Uterus (tissue), 4 donors: Measurements from ENCODE around the gene LOXL1. TPM values are rescaled to one million over a fixed set of nuclear protein-coding genes. Genes with fewer than 3 reads are reported as not detected.
A peak's percentile ranks its signal among the peaks of the same experiment; 100 is the strongest.

Experiments used
- DNase-seq, 2 donors: peaks; one replicate each; pipeline ENCODE4 v3.0.0-alpha.2; 2019 to 2020
- H3K27ac ChIP-seq, 2 donors: fragments of 200-600 bp; sonication (generic); 1 replicate in 1 of 2; 2 replicates in 1 of 2; pipeline ENCODE4 v1.5.1; 2016 to 2018
- H3K27me3 ChIP-seq, 2 donors: fragments of 200-600 bp; sonication (generic); one replicate each; pipeline ENCODE4 v1.5.1; 2018 to 2019; ENCODE audit warnings: control low read depth in 1 of 2
- H3K36me3 ChIP-seq, 2 donors: fragments of 200-600 bp; sonication (generic); one replicate each; pipeline ENCODE4 v1.5.1; 2019; ENCODE audit warnings: control low read depth in 1 of 2
- H3K4me1 ChIP-seq, 2 donors: fragments of 200-600 bp; sonication (generic); one replicate each; pipeline ENCODE4 v1.5.1; 2018 to 2019; ENCODE audit warnings: control low read depth in 1 of 2
- H3K4me3 ChIP-seq, 2 donors: fragments of 200-600 bp; sonication (generic); 1 replicate in 1 of 2; 2 replicates in 1 of 2; pipeline ENCODE4 v1.5.1; 2018 to 2019; ENCODE audit warnings: mild to moderate bottlenecking in 1 of 2
- H3K9me3 ChIP-seq, 2 donors: fragments of 200-600 bp; sonication (generic); one replicate each; pipeline ENCODE4 v1.5.1; 2019; ENCODE audit warnings: control low read depth in 1 of 2
- CTCF ChIP-seq, 4 experiments: fragments of 200-600 bp in 2 of 4; fragments of 450-650 bp in 2 of 4; sonication (generic) in 2 of 4; IDR thresholded peaks; one replicate each; pipeline ENCODE4 v1.5.1; 2016 to 2019; ENCODE audit warnings: antibody characterized with exemption in 4 of 4, mild to moderate bottlenecking in 2 of 4, moderate library complexity in 1 of 4
- POLR2A ChIP-seq, 2 donors: fragments of 450-650 bp; IDR thresholded peaks; one replicate each; pipeline ENCODE4 v1.6.1; 2016; ENCODE audit warnings: antibody characterized with exemption in 2 of 2, mild to moderate bottlenecking in 1 of 2, moderate library complexity in 1 of 2
- intact Hi-C: fragments of 100-400 bp; cut with DNase I; formaldehyde crosslinking; loops from one replicate; pipeline ENCODE4 v1.15.1; 2023; ENCODE audit warnings: low total_unique reads
- total RNA-seq, 4 donors: library from RNA; depleted of rRNA in 3 of 4; stranded (reverse); fragments of >200 nt in 3 of 4; gene quantifications; one replicate each; pipeline versions ENCODE4 v1.1.0 to v1.2.4, GENCODE V29; 2014 to 2023
- donor health status: DM: yes; HTN: yes; CAD: no.

The LOXL1 gene
- total RNA-seq, 4 donors from 2014 or later: 19.4 to 68.4 (median 33.1) TPM

GRCh38 chr15:73987250-73987649 is 61.0 kb downstream of the LOXL1 start:
- TF ChIP-seq POLR2A (IDR thresholded peaks at IDR 0.05): no peak
- no peak for TF ChIP-seq CTCF (IDR thresholded peaks at IDR 0.05)
- intact Hi-C loops: no loop called here
- peak overlapping the region; percentile 8 to 77 for H3K27ac ChIP-seq
- H3K4me1 ChIP-seq: peaks cover 7 to 21% of the 10 kb centered on the region in 2 donors
- H3K4me3 ChIP-seq: no peak overlapping the region
- DNase-seq: no peak
- H3K27me3 ChIP-seq: no peaks in the 10 kb centered on the region
- no peaks in the 10 kb centered on the region for H3K9me3 ChIP-seq
- H3K36me3 ChIP-seq: no peaks in the 10 kb centered on the region

- no peaks in the 10 kb centered on the region for H3K9me3 ChIP-seq
- intact Hi-C loops: no loop called here
- no peak for DNase-seq
- H3K36me3 ChIP-seq: no peaks in the 10 kb centered on the region
- TF ChIP-seq CTCF (IDR thresholded peaks at IDR 0.05) (no peak), POLR2A (IDR thresholded peaks at IDR 0.05) (no peak)
- H3K27ac ChIP-seq: peak overlapping the region; percentile 22 to 77
- peaks cover 9 to 16% of the 10 kb centered on the region in 2 donors for H3K4me1 ChIP-seq
- H3K4me3 ChIP-seq: no peak overlapping the region
- H3K27me3 ChIP-seq: no peaks in the 10 kb centered on the region
Measured at GRCh38 chr15:73987681-73988444, 61.6 kb downstream of the LOXL1 start.

DNA sequence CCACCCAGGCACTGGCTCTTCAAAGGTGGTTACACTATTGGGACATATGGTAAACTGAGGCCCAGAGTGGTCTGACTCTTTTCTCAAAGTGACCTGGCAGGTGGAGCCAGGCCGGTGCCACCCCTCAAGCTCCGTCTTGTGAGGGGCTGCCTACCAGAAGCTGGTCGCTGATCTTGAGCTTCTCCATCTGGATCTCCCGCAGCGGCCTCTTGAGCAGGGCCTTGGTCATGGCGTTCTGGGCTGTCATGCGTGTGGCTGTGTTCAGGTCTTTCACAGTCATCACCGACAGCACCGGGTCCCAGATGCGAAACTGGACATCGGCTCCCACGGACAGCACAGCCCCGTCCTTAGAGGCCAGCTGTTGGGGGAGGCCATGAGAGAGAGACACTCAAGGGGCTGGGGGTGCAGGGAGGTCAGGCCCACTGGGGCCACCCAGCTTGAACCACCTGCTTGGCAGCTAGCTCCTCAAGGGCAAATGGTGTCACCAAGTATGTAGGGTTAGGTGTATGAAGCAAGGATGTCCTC is 62.2 kb downstream of the LOXL1 start:
- no peak overlapping the region for H3K4me3 ChIP-seq
- H3K27me3 ChIP-seq: no peaks in the 10 kb centered on the region
- TF ChIP-seq CTCF (IDR thresholded peaks at IDR 0.05) (no peak), POLR2A (IDR thresholded peaks at IDR 0.05) (no peak)
- no peaks in the 10 kb centered on the region for H3K36me3 ChIP-seq
- peak overlapping the region; percentile 22 to 77 for H3K27ac ChIP-seq
- DNase-seq: no peak
- peaks cover 4 to 9% of the 10 kb centered on the region in 2 donors for H3K4me1 ChIP-seq
- no peaks in the 10 kb centered on the region for H3K9me3 ChIP-seq
- intact Hi-C loops: no loop called here

DNA sequence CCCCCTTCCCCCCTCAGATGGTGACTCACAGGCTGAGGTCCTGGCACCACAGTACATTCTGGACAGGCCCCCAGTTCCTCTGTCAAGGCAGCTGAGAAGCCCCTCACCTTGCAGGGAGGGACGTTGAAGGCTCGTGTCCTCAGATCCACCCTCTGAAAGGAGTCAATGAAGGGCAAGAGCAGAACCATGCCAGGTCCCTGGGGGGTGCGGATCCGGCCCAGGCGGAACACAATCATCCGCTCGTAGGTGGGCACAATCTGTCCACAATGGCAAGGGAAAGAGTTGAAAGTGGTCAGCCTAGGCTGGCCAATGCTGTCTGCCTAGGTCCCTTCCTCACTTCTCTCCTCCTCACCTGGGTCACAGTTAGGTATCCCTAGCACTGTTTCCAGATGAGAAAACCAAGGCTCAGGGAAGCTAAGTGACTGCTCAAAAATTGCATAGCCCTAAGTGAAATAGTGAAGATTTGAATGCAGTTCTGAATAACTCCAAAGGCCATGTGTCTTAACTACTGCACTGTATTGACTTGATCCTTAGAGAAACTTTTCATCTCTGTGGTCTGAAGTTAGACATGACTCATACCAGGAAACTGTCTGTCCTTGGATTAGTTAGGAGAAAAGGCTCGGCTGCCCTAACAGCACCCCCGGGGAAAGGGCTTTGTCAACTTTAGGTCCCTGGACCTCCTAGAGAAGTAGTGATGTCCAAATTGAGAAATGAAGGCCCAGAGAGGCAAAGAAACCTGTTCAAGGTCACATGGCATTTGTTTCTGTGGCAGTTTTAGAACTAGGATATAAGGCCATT is 62.9 kb downstream of the LOXL1 start:
- DNase-seq: no peak
- TF ChIP-seq CTCF (IDR thresholded peaks at IDR 0.05) (no peak), POLR2A (IDR thresholded peaks at IDR 0.05) (no peak)
- H3K9me3 ChIP-seq: no peaks in the 10 kb centered on the region
- H3K4me1 ChIP-seq: peaks cover 7 to 9% of the 10 kb centered on the region in 2 donors
- no peaks in the 10 kb centered on the region for H3K36me3 ChIP-seq
- no peaks in the 10 kb centered on the region for H3K27me3 ChIP-seq
- intact Hi-C loops: no loop called here
- peak overlapping the region; percentile 77 to 82 for H3K27ac ChIP-seq
- no peak overlapping the region for H3K4me3 ChIP-seq
